RWPE2 (cell line): ENCODE results near the gene PEX12.
A peak's percentile ranks its signal among the peaks of the same experiment; 100 is the strongest.

Source experiments
- ATAC-seq: fragments of 200-7000 bp; cut with Tn5 transposase; 3 replicates; pipeline ENCODE4 v1.9.1; 2021; ENCODE audit warnings: low read depth
- DNase-seq: peaks from one replicate; pipeline ENCODE4 v3.0.0-alpha.2; 2020; ENCODE audit warnings: low spot score
- H3K27ac ChIP-seq: fragments of 450-650 bp; 2 replicates; pipeline ENCODE4 v1.5.1; 2017; ENCODE audit warnings: mild to moderate bottlenecking; ENCODE audit not compliant: poor library complexity, severe bottlenecking
- H3K27me3 ChIP-seq: fragments of 250-450 bp; sonication (Bioruptor Pico); 2 replicates; pipeline ENCODE4 v1.5.1; 2021; ENCODE audit warnings: mild to moderate bottlenecking, moderate library complexity; ENCODE audit not compliant: insufficient read depth, poor library complexity, severe bottlenecking
- H3K36me3 ChIP-seq: fragments of 250-450 bp; sonication (Bioruptor Pico); 2 replicates; pipeline ENCODE4 v1.5.1; 2020; ENCODE audit warnings: low read depth, mild to moderate bottlenecking, moderate library complexity
- H3K4me1 ChIP-seq: fragments of 250-450 bp; sonication (Bioruptor Pico); 2 replicates; pipeline ENCODE4 v1.5.1; 2021; ENCODE audit warnings: mild to moderate bottlenecking, moderate library complexity; ENCODE audit not compliant: insufficient read depth, poor library complexity, severe bottlenecking
- H3K4me3 ChIP-seq: fragments of 250-450 bp; sonication (Bioruptor Pico); 2 replicates; pipeline ENCODE4 v1.5.1; 2021; ENCODE audit warnings: mild to moderate bottlenecking, moderate library complexity; ENCODE audit not compliant: severe bottlenecking
- H3K9me3 ChIP-seq: fragments of 250-450 bp; sonication (Bioruptor Pico); 2 replicates; pipeline ENCODE4 v1.5.1; 2021; ENCODE audit warnings: mild to moderate bottlenecking, moderate library complexity; ENCODE audit not compliant: severe bottlenecking
- CTCF ChIP-seq: fragments of 450-650 bp; IDR thresholded peaks from one replicate; pipeline ENCODE4 v1.5.1; 2017; ENCODE audit warnings: mild to moderate bottlenecking, moderate library complexity; ENCODE audit not compliant: poor library complexity, severe bottlenecking

The PEX12 gene

GRCh38 chr17:35548208-35548810 is 30.1 kb downstream of the PEX12 start:
- DNase-seq: no peak
- Histone ChIP-seq H3K9me3 (no peaks in the 10 kb centered on the region), H3K27me3 (peaks cover 9% of the 10 kb centered on the region), H3K36me3 (no peaks in the 10 kb centered on the region), H3K4me3 (no peak overlapping the region), H3K4me1 (no peaks in the 10 kb centered on the region), H3K27ac (no peak overlapping the region)
- ATAC-seq: no peak
- no peak for TF ChIP-seq CTCF

- H3K27me3 ChIP-seq: peaks cover 9% of the 10 kb centered on the region
Observed at GRCh38 chr17:35546487-35546886, 31.9 kb downstream of the PEX12 start.

GRCh38 chr17:35545150-35545549 is 33.2 kb downstream of the PEX12 start:
- H3K4me3 ChIP-seq: no peak overlapping the region

More at GRCh38 chr17:35546487-35546886, 31.9 kb downstream of the PEX12 start:
- no peak overlapping the region for H3K27ac ChIP-seq
- DNase-seq (no peak), ATAC-seq (no peak)
- H3K4me3 ChIP-seq: no peak overlapping the region
- TF ChIP-seq CTCF: no peak
- no peaks in the 10 kb centered on the region for H3K36me3 ChIP-seq
- no peaks in the 10 kb centered on the region for H3K9me3 ChIP-seq
- no peaks in the 10 kb centered on the region for H3K4me1 ChIP-seq

DNA sequence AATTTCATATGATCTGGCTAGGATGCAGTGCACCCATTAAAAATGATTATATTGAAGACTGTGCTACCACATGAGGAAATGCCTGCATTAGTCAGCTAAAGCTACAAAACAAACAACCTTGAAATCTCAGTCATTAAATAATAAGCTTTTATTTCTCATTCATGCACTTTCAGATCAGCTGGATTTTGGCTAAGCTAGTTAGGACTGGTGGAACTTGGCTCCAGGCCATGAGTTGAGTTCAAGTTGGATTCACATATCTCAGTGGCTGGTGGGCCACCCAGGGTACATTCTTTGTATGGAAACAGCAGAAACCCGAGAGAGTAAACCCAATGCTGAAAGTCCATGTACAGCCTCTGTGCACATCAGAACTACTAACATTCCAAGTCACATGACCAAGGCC is 34.5 kb downstream of the PEX12 start:
- no peak for TF ChIP-seq CTCF

More at GRCh38 chr17:35545150-35545549, 33.2 kb downstream of the PEX12 start:
- H3K4me1 ChIP-seq: no peaks in the 10 kb centered on the region
- DNase-seq (no peak), ATAC-seq (0 out of 3 replicates have a peak, but pooled peaks have one; percentile 35)
- H3K36me3 ChIP-seq: no peaks in the 10 kb centered on the region
- H3K27ac ChIP-seq: no peak overlapping the region
- H3K9me3 ChIP-seq: no peaks in the 10 kb centered on the region
- peaks cover 9% of the 10 kb centered on the region for H3K27me3 ChIP-seq
- no peak for TF ChIP-seq CTCF

DNA sequence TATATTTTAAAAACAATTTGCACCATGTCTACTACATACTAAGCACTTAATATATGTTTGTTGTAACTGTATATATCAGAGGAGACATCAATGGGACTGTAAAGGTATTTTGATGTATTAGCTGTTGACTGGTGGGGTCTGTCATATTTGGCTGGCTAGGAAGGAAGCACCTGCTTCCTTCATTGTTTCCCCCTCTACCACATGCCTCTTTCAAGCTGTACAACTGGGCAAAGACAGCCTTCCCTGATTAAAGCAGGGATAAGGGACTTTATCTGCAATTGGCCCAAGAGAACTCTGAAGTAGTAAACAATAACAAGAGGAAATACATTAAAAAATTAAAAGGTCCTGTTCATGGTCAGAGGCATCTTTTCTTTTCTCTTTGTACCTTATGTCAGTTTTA is 35.4 kb downstream of the PEX12 start:
- H3K27ac ChIP-seq: no peak overlapping the region
- no peak for ATAC-seq

More for the DNA sequence above, 34.5 kb downstream of the PEX12 start:
- H3K9me3 ChIP-seq: no peaks in the 10 kb centered on the region
- no peaks in the 10 kb centered on the region for H3K4me1 ChIP-seq
- H3K27ac ChIP-seq: no peak overlapping the region
- H3K27me3 ChIP-seq: peaks cover under 1% of the 10 kb centered on the region
- no peaks in the 10 kb centered on the region for H3K36me3 ChIP-seq
- H3K4me3 ChIP-seq: no peak overlapping the region
- ATAC-seq (peak; percentile 41; the same call in 2 of the 3 replicates), DNase-seq (no peak)

More for the DNA sequence above, 35.4 kb downstream of the PEX12 start:
- no peak for DNase-seq
- Histone ChIP-seq H3K27me3 (no peaks in the 10 kb centered on the region), H3K4me3 (no peak overlapping the region), H3K9me3 (no peaks in the 10 kb centered on the region), H3K36me3 (no peaks in the 10 kb centered on the region), H3K4me1 (no peaks in the 10 kb centered on the region)
- TF ChIP-seq CTCF: no peak
